Liver (tissue), 3 donors: ENCODE measurements around the gene S100A16.

Experiments used
- EGR1 ChIP-seq, 2 donors: IDR thresholded peaks; 2 replicates each; pipeline ENCODE4 v1.6.1; 2016 to 2018; ENCODE audit warnings: antibody characterized with exemption in 2 of 2, low read depth in 2 of 2
- TF ChIP-seq, protein P1 (sequence below): fragments of 150-350 bp; IDR thresholded peaks from 2 replicates; pipeline ENCODE4 v1.5.1; 2017; ENCODE audit warnings: improper control_type of control experiment, low read depth, low read length; ENCODE audit not compliant: missing input control
- TF ChIP-seq, protein P2 (sequence below): IDR thresholded peaks from 2 replicates; pipeline ENCODE4 v1.6.1; 2016; ENCODE audit warnings: antibody characterized with exemption
- donor health status: healthy.
- donor health status: healthy.

DNA sequence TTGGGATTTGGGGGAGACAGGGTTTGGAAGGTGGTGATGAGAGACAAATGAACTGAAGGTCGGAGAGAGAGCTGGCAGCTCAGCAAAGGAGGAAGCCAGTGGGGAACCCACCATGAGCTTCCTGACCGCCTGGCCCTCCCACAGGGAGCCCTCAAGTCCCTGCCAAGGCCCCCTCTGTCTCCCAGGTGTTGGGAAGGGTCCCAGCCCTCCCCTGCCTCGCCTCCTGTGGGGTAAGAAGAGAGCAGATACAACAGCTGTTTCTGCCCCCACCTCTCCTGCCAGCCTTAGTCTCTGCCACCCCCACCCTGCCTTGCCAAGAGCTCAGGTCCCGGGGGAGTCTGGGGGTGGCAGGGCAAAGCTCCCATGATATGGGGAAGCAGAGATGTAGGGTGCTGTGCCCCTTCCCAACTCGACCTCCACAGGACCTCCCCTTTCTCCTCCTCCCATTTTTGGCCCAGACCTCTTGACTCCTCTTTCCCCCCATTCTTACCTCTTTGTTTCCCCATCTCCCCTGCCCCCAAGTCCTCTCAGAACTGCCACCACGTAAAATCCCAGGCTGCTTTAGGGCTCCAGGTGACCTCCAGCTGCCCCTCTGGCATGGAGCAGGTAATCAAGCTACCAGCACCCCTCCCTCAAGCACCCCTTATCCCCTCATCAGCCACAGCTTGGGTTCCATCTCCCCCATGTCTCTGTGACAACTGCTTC, 15.9 kb upstream of the S100A16 start:
- TF ChIP-seq, protein P1, sequence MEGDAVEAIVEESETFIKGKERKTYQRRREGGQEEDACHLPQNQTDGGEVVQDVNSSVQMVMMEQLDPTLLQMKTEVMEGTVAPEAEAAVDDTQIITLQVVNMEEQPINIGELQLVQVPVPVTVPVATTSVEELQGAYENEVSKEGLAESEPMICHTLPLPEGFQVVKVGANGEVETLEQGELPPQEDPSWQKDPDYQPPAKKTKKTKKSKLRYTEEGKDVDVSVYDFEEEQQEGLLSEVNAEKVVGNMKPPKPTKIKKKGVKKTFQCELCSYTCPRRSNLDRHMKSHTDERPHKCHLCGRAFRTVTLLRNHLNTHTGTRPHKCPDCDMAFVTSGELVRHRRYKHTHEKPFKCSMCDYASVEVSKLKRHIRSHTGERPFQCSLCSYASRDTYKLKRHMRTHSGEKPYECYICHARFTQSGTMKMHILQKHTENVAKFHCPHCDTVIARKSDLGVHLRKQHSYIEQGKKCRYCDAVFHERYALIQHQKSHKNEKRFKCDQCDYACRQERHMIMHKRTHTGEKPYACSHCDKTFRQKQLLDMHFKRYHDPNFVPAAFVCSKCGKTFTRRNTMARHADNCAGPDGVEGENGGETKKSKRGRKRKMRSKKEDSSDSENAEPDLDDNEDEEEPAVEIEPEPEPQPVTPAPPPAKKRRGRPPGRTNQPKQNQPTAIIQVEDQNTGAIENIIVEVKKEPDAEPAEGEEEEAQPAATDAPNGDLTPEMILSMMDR, result no peak
- TF ChIP-seq, protein P2, sequence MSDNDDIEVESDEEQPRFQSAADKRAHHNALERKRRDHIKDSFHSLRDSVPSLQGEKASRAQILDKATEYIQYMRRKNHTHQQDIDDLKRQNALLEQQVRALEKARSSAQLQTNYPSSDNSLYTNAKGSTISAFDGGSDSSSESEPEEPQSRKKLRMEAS, result no peak
- no peak for TF ChIP-seq EGR1 (IDR thresholded peaks at IDR 0.05; ENCODE audit: low read depth in 2 of 2)
